B cell (primary cell): ENCODE results near the gene L3HYPDH. TPM values are rescaled to one million over a fixed set of nuclear protein-coding genes. Genes with fewer than 3 reads are reported as not detected.

Experiments used
- ATAC-seq: fragments of 200-7000 bp; cut with Tn5 transposase; one replicate; pipeline ENCODE4 v1.10.0; 2021; ENCODE audit warnings: low read depth, mild to moderate bottlenecking, moderate number of reproducible peaks, moderate library complexity
- CTCF ChIA-PET: fragments of 350-600 bp; sonication (Branson Sonifier 250); formaldehyde crosslinking; loops from one replicate; lab custom pipeline; 2021; ENCODE audit warnings: antibody characterized with exemption, inconsistent platforms; lab: Charles Lee
- POLR2A ChIA-PET: fragments of 350-600 bp; sonication (Branson Sonifier 250); formaldehyde crosslinking; loops from one replicate; lab custom pipeline; 2021; ENCODE audit warnings: antibody characterized with exemption; lab: Charles Lee
- DNase-seq: peaks from one replicate; pipeline ENCODE4 v3.0.0; 2013
- H2AFZ ChIP-seq: 2 replicates; pipeline ENCODE4 v1.6.1; 2012; ENCODE audit warnings: mild to moderate bottlenecking, low read depth, low read length; ENCODE audit not compliant: insufficient read depth, poor library complexity, severe bottlenecking
- H3K27ac ChIP-seq, 2 donors: 1 replicate in 1 of 2; 2 replicates in 1 of 2; pipeline ENCODE4 v1.5.1; 2012 to 2013; ENCODE audit warnings: low read length in 2 of 2, mild to moderate bottlenecking in 2 of 2, moderate library complexity in 1 of 2
- H3K27me3 ChIP-seq, 4 experiments: fragments of 200-600 bp in 1 of 4; sonication (generic) in 1 of 4; replicated peaks in 1 of 4; 1 replicate in 2 of 4; 2 replicates in 2 of 4; pipeline versions ENCODE4 v1.6.1 to v1.7.0; 2013 to 2016; ENCODE audit warnings: low read length in 3 of 4, mild to moderate bottlenecking in 2 of 4, mixed read lengths in 1 of 4, moderate library complexity in 1 of 4; ENCODE audit not compliant: insufficient read depth in 4 of 4, control insufficient read depth in 3 of 4; ENCODE audit errors: control extremely low read depth in 1 of 4
- H3K36me3 ChIP-seq, 2 experiments: replicated peaks in 1 of 2; 1 replicate in 1 of 2; 2 replicates in 1 of 2; pipeline versions ENCODE4 v1.6.1 to v1.7.1; 2013; ENCODE audit warnings: low read length in 1 of 2; ENCODE audit not compliant: insufficient read depth in 2 of 2, control insufficient read depth in 1 of 2; ENCODE audit errors: control extremely low read depth in 1 of 2, extremely low read depth in 1 of 2
- H3K4me1 ChIP-seq, 2 donors: fragments of 200-600 bp in 1 of 2; sonication (generic) in 1 of 2; 1 replicate in 1 of 2; 2 replicates in 1 of 2; pipeline versions ENCODE4 v1.5.1 to v1.6.1; 2013 to 2017; ENCODE audit warnings: low read length in 2 of 2; ENCODE audit not compliant: control insufficient read depth in 2 of 2, insufficient read depth in 2 of 2
- H3K4me2 ChIP-seq: replicated peaks from 2 replicates; pipeline ENCODE3; 2012; ENCODE audit warnings: mild to moderate bottlenecking, low read depth, low read length; ENCODE audit not compliant: poor library complexity, severe bottlenecking
- H3K4me3 ChIP-seq, 5 experiments: fragments of 200-600 bp in 1 of 5; sonication (generic) in 1 of 5; 1 replicate in 3 of 5; 2 replicates in 2 of 5; pipeline versions ENCODE4 v1.5.1 to v1.7.0; 2011 to 2016; ENCODE audit warnings: low read length in 4 of 5, mild to moderate bottlenecking in 4 of 5, low read depth in 2 of 5, control low read depth in 1 of 5, moderate library complexity in 1 of 5; ENCODE audit not compliant: insufficient read depth in 1 of 5; ENCODE audit errors: control extremely low read depth in 1 of 5, extremely low read depth in 1 of 5
- H3K79me2 ChIP-seq: fragments of 200-600 bp; sonication (generic); one replicate; pipeline ENCODE4 v1.6.0; 2016; ENCODE audit warnings: low read length; ENCODE audit not compliant: control insufficient read depth, insufficient read depth
- H3K9ac ChIP-seq: fragments of 200-600 bp; sonication (generic); 2 replicates; pipeline ENCODE4 v1.6.1; 2017; ENCODE audit warnings: mild to moderate bottlenecking, low read length, moderate library complexity
- H3K9me3 ChIP-seq, 3 donors: one replicate each; pipeline versions ENCODE4 v1.6.1 to v1.7.1; 2013; ENCODE audit warnings: low read length in 2 of 3; ENCODE audit not compliant: control insufficient read depth in 2 of 3, insufficient read depth in 1 of 3; ENCODE audit errors: control extremely low read depth in 1 of 3
- H4K20me1 ChIP-seq: 2 replicates; pipeline ENCODE4 v1.6.0; 2012; ENCODE audit warnings: mild to moderate bottlenecking, low read length; ENCODE audit not compliant: insufficient read depth, control insufficient read depth, poor library complexity, severe bottlenecking
- H3K27ac Mint-ChIP-seq: one replicate; pipeline ENCODE4 v1.8.0; 2021; ENCODE audit warnings: mixed read lengths
- H3K27me3 Mint-ChIP-seq: one replicate; pipeline ENCODE4 v1.8.0; 2021; ENCODE audit warnings: mixed read lengths
- H3K4me1 Mint-ChIP-seq: one replicate; pipeline ENCODE4 v1.8.0; 2021; ENCODE audit warnings: mixed read lengths
- H3K4me3 Mint-ChIP-seq: one replicate; pipeline ENCODE4 v1.8.0; 2021; ENCODE audit warnings: mixed read lengths
- H3K9me3 Mint-ChIP-seq: one replicate; pipeline ENCODE4 v1.8.0; 2022; ENCODE audit warnings: mixed read lengths; ENCODE audit not compliant: insufficient read depth
- EZH2 ChIP-seq: IDR thresholded peaks from 2 replicates; pipeline ENCODE4 v1.6.1; 2012; ENCODE audit warnings: borderline replicate concordance, low read depth, mild to moderate bottlenecking, moderate library complexity, low read length; ENCODE audit not compliant: insufficient read depth, poor library complexity, severe bottlenecking
- WGBS: methylation state at CpG from one replicate; pipeline ENCODE4 v1.1.5; 2013; ENCODE audit warnings: missing lambda C conversion rate; ENCODE audit not compliant: insufficient coverage; 5-methylcytosine and 5-hydroxymethylcytosine counted together
- intact Hi-C: fragments of 100-400 bp; cut with micrococcal nuclease; formaldehyde crosslinking; loops from one replicate; pipeline ENCODE4 v1.10.0; 2022
- polyA plus RNA-seq: library from polyadenylated mRNA; depleted of rRNA; stranded (reverse); fragments of >200 nt; gene quantifications from 2 replicates; pipeline ENCODE4 v1.2.3, GENCODE V29; 2012
- total RNA-seq, 2 donors: library from RNA; stranded (reverse); fragments of 120-200 nt in 1 of 2; gene quantifications; 1 replicate in 1 of 2; 2 replicates in 1 of 2; pipeline versions ENCODE4 v1.2.3 to v1.2.4, GENCODE V29; 2013 to 2022
- TF ChIP-seq, protein P1 (sequence below): fragments of 200-600 bp; IDR thresholded peaks from one replicate; pipeline ENCODE4 v1.8.0; 2022; ENCODE audit warnings: antibody characterized with exemption, mild to moderate bottlenecking

Gene L3HYPDH
- total and polyA plus RNA-seq, 2 donors (not counting 1 experiment from before 2014, with no cell fraction given), result 74.5 to 126 TPM

DNA sequence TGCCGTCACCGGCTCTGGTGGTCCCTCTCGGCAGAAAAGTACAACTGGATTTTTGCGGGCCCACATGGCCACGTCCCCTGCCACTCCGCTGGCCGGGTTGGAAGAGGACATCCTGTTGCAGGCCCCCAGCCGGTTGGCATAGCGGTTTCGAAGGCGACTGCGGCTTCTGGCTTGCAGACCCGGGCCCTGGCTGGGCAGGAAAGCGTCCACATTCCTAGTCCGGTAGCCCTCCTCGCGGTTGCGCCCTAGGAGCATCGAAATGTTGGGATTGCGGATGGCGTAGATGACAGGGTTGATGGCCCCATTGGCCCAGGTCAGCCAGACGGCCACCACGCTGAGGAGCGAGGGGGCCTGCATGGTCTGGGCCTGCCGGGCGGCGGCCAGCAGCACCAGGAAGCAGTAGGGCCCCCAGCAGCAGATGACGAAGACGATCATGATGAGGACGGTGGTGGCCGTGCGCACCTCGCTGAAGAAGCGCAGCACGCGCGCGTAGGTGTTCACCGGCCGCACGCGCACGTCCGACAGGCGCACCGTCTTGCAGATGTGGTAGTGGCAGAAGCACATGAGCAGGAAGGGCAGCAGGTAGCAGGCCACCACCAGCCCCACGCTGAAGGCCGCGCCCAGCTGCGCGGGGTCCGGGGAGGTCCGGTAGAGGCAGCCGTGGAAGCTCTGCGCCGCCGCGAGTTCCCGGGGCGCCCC, 20.3 kb downstream of the L3HYPDH start:
- H3K79me2 ChIP-seq, result no peaks in the 10 kb centered on the region
- Mint-ChIP-seq H3K4me1 (peaks cover 18% of the 10 kb centered on the region), H3K4me3 (peak overlapping the region; percentile 94), H3K27me3 (no peaks in the 10 kb centered on the region), H3K27ac (peak overlapping the region; percentile 71), H3K9me3 (no peaks in the 10 kb centered on the region)
- H3K4me3 ChIP-seq, result peak overlapping the region in 4 of 5 experiments; percentile 30 to 70 (median 60)
- intact Hi-C loops, result loop anchor here (5.0 kb wide), 1 partner anchor 827 kb away; the partner anchor contains the start of gene DACT1
- POLR2A ChIA-PET, result interaction anchor here (3.3 kb wide), 1 partner anchor 20 kb away, joined by 12 read pairs; the partner anchor contains the start of genes JKAMP and L3HYPDH
- H2AFZ ChIP-seq, result peak overlapping the region; percentile 74
- 46% methylated on average over 60 of the region's 60 CpGs for WGBS
- TF ChIP-seq EZH2, result no peak
- TF ChIP-seq, protein P1, sequence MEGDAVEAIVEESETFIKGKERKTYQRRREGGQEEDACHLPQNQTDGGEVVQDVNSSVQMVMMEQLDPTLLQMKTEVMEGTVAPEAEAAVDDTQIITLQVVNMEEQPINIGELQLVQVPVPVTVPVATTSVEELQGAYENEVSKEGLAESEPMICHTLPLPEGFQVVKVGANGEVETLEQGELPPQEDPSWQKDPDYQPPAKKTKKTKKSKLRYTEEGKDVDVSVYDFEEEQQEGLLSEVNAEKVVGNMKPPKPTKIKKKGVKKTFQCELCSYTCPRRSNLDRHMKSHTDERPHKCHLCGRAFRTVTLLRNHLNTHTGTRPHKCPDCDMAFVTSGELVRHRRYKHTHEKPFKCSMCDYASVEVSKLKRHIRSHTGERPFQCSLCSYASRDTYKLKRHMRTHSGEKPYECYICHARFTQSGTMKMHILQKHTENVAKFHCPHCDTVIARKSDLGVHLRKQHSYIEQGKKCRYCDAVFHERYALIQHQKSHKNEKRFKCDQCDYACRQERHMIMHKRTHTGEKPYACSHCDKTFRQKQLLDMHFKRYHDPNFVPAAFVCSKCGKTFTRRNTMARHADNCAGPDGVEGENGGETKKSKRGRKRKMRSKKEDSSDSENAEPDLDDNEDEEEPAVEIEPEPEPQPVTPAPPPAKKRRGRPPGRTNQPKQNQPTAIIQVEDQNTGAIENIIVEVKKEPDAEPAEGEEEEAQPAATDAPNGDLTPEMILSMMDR, result no peak
- CTCF ChIA-PET, result interaction anchor here (0.7 to 4.7 kb wide), 4 partner anchors 19 to 335 kb away, joined by 3 to 35 read pairs (median 6); partner anchors contain the start of genes JKAMP and L3HYPDH
- ATAC-seq (no peak), DNase-seq (no peak)
- H3K36me3 ChIP-seq, result no peaks in the 10 kb centered on the region
- peak overlapping the region; percentile 73 for H3K9ac ChIP-seq
- H3K4me2 ChIP-seq, result peak overlapping the region; percentile 96
- H4K20me1 ChIP-seq, result no peaks in the 10 kb centered on the region
- H3K27me3 ChIP-seq, result peaks cover 0 to 6% (median 6%) of the 10 kb centered on the region in 4 experiments
- H3K4me1 ChIP-seq, result peaks cover 12% of the 10 kb centered on the region in 2 donors
- no peak overlapping the region for H3K27ac ChIP-seq
- no peaks in the 10 kb centered on the region for H3K9me3 ChIP-seq

DNA sequence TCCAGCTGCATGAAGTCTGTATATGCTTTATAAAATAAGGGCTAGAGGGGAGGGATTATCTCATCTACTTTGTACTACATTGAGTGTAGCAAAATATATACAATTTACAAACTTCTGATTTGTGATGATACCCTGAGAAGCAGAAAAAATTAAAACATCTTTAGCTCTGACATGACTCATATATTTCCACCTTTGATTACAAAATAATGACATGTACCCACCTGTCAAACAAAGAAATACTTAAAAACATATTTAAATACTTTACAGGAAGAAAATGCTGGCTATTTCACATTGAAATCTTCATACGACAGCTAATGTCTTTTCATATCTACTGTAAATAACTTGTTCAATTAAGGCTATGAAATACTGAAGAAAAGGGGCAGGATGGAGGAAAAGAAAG, 22.3 kb downstream of the L3HYPDH start:
- H3K79me2 ChIP-seq, result no peaks in the 10 kb centered on the region
- Mint-ChIP-seq H3K4me3 (no peak overlapping the region), H3K9me3 (no peaks in the 10 kb centered on the region), H3K27me3 (no peaks in the 10 kb centered on the region), H3K4me1 (peaks cover 18% of the 10 kb centered on the region), H3K27ac (no peak overlapping the region)
- no peak for DNase-seq
- intact Hi-C loops, result loop anchor here (5.0 kb wide), 1 partner anchor 825 kb away; the partner anchor contains the start of gene DACT1
- no peak overlapping the region for H3K4me3 ChIP-seq
- H3K9me3 ChIP-seq, result no peaks in the 10 kb centered on the region
- H2AFZ ChIP-seq, result no peak overlapping the region
- H3K27ac ChIP-seq, result no peak overlapping the region
- peaks cover 12% of the 10 kb centered on the region in 2 donors for H3K4me1 ChIP-seq
- TF ChIP-seq EZH2, result no peak
- H3K36me3 ChIP-seq, result no peaks in the 10 kb centered on the region
- H4K20me1 ChIP-seq, result no peaks in the 10 kb centered on the region
- CTCF ChIA-PET, result no interaction called here
- no CpG with 5 or more reads among the region's 1 CpG for WGBS
- ATAC-seq, result no peak
- no peak overlapping the region for H3K9ac ChIP-seq
- no peak overlapping the region for H3K4me2 ChIP-seq
- POLR2A ChIA-PET, result no interaction called here
- H3K27me3 ChIP-seq, result peaks cover 0 to 6% (median 6%) of the 10 kb centered on the region in 4 experiments
